GM19468 (cell line): Measurements from ENCODE around the gene MOB4.
"Not testable (repeated sequence)": the region's sequence is repeated elsewhere in the genome, so short reads cannot be mapped to it uniquely, and the experiment has no call there.

ENCODE experiments used
- ATAC-seq: cut with Tn5 transposase; IDR thresholded peaks from one replicate; pipeline ENCODE4 v1.9.1; 2021; ENCODE audit warnings: mild to moderate bottlenecking, moderate library complexity, moderate number of reproducible peaks; ENCODE audit not compliant: unreplicated experiment; ENCODE audit errors: extremely low read depth

Gene MOB4

DNA sequence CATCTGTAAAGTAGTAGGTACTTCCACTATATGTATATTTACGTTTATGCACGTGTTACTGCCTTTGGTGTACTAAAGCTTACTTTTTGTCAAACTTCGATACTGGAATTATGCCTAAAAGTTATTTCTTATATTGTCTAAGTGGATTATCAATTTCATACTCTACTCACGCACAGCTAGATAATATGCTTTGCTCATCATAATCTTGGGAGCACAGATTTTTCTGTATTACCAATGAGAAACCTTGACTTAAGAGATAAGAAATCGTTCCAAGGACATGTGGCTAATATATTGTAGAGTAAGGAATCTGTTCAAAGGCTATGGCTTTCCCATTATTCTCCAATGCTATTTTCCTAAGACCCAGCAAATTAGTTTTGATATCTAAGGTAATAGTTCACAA is 9.2 kb upstream of the MOB4 start:
- ATAC-seq, result no peak

DNA sequence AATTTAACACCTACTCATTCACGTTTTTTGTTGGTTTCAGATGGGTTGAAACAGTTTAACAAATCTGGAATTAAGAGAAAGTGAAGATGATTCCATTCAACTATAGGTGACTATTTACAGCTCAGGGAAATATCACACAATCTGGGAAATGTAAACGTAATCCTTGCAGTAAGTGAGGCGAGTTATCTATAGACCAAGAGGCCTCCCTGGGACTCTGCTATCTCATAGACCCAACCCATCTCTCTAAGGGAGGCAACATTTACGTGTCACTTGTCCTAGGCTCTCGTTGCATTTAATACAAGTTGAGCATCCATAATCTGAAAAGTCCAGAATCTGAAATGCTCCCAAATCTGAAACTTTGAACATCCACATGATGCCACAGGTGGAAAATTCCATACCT is 2.0 kb upstream of the MOB4 start:
- no peak for ATAC-seq

DNA sequence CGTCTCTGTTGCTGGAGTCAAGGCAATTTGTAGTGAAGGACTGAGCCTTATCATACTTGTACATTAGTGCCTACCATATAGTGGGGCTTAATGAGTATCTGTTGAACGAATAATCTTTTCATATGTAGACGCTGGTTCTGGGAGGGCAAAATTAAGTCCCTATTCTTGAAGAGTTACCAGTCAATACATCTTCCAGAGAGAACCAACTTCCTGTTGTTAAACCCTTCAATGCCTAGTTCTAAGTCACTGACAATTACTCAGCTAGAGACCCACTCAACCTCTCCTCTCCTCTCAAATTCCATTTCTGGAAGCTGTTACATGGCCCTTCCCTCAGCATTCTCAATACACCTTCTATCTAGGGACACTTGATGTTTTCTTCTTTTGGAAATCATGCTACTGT is 1.1 kb upstream of the MOB4 start:
- no peak for ATAC-seq

DNA sequence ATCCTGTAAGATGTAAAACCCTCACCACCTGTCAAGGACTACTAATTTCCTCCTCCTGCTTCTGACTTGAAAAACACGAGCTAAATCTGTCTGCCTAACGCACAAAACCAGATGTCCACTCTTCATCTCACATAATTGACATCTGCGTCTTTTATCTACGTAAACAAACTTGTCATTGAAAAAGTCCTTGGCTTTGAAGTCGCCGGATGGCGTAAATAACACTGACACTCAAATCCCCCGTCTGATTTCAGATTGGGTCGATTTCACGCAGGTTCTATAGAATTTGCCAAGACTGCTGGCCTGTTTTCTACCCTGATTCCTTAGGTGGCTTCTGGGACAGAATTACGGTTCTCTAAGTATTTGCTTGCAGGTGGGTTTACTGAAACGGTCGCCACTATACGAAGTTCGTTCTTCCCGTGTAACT is 539 bp upstream of the MOB4 start:
- no peak for ATAC-seq

DNA sequence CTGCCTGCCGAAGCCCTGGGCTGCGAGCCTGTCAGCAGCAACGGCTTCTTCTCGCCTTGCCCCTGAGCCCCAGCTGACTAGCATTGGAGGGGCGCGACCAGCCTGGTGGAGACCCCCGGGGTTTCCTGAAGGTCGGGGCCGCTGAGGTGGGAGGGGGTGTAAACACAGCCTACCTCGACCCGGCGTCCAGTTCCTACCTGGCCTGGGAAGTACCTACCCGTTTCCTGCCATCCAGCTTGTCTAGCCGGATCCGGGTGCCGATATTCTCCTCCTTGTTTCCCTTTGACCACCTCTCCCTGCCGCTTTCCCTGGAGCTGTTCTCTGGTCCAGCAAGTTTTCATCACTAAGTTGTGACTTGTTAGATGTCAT is 511 bp downstream of the MOB4 start:
- no peak for ATAC-seq

DNA sequence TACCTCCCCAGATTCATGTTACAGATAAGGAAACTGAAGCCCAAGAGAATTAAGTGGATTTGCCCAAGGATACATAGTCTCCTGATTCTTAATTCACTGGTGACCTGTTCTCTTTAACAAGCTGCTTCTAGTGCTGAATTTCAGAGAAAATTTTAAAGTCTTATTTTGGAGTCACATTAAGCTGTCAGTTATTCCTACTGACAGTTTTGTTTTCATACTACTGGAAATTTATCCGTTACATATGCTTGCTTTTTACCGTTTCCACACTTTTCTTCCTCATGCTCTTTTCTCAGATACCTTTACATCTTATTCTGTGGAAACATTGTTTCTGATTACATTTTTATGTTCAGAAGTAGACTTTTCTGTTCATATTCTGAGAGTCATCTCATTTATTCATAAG is 1.3 kb downstream of the MOB4 start:
- no peak for ATAC-seq

DNA sequence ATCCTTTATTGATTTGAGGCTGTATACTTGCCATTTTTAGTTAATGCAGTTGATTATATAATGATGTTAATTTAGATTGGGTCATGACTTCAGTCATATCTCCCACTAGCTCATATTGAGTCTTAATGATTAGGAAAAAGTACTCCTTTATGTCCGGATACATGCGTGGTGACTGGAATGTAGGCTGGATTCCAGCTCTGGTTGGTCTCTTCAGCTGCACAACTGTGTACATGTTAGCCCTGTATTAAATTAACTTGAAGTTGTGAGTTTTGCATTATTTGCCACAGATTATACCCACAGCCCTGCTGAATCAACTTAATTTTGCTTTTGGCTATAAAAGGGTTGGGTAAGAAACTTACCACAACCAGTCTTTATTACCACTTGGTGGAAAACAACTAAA is 22.5 kb downstream of the MOB4 start:
- ATAC-seq, result no peak

DNA sequence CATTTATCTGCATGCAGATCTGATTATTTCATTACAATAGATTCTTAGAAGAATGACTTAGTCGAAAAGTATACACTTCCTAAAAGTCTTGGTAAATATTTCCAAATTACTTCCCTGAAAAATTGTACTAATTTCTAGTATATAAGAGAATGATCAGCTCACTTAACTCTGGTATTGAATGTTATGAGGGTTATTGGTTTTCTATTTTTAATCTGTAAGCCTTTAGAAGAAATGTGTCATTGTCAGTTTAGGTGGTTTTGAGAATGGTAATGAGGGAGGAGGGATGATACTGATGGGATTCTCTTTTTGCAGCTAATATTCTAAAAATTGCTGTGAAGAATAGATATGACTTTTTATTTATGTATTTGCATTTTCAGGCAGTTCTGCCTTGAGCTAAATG is 23.9 kb downstream of the MOB4 start:
- no peak for ATAC-seq

DNA sequence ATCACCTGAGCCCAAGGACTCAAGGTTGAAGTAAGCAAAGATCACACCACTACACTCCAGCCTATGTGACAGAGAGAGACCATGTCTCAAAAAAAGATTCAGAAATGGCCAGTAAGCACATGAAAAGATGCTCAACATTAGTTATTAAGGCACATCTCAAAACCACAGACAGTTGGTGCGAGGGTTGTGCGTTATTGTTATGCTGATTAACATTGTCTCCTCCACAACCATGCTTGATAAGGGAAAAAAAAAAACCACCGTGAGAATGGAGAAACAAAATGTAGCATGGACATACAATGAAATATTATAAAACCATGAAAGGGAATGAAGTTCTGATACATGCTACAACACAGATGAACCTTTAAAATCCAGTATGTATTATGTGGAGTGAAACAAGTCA is 27.3 kb downstream of the MOB4 start:
- ATAC-seq, result no peak

DNA sequence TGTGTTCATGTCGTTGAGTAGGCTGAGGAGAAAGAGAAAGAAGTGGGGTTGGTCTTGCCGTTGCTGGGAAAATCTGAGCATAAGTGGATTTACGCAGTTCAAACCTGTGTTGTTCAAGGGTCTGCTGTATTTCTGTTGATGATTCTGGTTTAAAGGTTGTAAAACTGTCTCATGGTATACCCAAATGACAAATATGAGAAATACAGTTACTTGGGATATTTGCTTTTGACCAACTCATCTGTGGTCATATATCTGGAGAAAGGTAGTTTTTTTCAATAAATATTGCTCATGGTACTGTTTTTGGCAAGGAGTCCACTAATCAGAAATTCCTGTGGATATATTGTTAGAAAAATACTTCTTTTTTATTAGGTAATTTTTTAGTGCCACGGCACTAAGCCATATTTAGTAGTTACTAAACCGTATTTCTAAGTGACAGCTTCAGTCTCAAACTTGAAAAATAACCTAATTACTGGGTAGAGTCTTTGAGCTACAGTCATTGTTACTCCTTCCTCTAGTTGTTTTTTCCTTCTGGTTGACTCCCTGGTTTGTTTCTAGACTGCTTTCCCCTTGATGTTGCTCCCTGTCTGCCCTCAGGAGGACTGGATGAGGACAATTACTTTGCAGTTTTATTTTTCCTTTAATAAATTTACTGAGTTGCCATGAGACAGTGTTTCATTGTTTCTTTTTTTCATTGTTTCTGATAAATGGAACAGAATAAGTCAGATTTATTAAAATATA is 31.5 kb downstream of the MOB4 start:
- ATAC-seq, result no peak

DNA sequence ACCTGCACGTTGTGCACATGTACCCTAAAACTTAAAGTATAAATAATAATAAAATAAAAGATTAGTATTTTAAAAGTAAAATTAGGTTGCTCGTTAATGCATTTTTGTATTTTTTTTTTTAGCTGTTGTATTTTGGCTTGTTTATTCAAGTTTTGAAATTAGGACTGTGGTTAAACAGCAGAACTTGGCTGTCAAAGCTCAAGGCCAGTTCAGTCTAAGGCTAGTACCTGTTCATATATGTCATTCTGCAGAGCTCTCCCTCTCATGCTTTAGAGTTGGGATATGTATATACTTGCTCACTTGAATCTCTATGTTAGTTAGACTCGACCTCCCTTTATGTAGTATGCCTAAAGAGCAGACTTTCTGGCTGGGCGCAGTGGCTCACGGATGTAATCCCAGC is 32.7 kb downstream of the MOB4 start:
- ATAC-seq, result no peak

DNA sequence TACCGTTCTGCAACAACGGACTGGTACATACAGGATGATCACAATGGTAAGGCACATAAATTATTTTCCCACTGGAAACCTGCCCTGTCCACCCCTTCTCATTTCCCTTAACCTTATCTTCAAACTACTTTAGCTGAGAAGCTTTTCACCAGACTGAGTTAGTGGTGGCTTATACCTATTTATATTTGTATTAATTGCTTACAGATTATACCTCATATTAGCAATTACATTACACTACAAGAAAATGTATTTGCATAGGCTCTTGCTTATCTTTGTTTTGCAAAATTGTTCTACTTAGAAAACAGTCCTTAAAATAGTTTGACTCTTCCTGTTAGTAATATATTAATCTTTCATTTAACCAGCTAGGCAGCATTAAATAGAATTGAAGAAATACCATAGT is 35.4 kb downstream of the MOB4 start:
- ATAC-seq, result not testable (repeated sequence)

DNA sequence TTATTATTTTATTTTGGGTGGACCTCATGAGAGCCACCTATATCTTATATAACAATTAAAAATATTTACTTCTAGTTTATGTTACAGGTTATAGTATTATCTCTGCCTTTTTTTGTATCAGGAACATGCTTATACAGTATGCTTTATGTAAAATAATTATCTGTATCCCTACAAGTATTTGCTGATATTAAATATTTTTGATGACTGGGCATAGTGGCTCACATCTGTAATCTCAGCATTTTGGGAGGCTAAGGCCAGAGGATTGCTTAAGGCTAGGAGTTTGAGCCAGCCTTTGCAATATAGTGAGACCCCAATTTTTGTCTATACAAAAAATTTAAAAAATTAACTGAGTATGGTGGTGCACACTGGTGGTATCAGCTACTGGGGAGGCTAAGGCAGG is 39.6 kb downstream of the MOB4 start:
- no peak for ATAC-seq

DNA sequence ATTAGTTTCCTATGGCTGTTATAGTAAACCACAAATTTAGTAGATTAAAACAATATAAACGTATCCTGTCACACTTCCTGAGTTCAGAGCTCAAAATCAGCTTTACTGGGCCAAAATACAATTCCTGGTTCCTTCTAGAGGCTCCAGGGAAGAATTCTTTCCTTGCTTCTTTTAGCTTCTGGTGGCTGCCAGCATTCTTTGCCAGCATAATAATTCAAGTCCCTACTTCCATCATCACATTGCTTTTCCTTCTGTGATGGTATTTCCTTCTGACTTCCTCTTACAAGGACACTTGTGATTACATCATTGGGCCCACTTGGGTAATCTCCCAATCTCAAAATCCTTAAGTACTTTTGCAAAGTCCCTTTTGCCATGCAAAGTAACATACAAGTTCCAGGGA is 40.6 kb downstream of the MOB4 start:
- no peak for ATAC-seq

DNA sequence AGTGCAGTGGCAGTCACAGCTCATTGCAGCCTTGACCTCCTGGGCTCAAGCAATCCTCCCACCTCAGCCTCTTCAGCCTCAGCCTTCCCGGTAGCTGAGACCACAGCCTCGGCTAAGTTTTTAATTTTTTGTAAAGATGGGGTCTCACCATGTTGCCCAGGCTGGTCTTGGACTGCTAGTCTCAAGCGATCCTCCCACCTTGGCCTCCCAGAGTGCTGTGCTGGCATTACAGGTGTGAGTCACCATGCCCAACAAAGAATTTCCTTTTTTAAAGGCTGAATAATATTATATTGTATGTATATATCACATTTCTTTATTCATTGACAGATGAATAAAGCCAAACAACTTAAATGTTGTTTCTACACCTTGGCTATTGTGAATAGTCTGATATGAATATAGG is 42.5 kb downstream of the MOB4 start:
- no peak for ATAC-seq

DNA sequence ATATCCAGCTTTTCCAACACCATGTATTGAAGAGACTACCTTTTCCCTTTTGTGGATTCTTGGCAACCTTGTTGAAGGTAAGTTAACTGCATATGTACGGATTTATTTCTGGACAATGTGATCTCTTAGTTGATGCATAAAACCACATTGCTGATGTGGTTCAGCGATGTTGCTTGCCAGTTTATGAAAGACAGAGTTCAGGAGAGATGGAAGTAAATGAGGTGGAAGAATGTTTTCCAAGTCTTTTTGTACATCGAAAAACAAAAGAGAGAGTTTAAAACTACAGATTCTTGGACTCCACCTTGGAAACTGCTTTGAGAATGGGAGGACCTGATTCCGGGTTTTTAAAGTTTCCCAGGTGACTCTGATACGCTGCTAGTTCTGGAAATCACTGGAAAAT is 43.8 kb downstream of the MOB4 start:
- no peak for ATAC-seq

DNA sequence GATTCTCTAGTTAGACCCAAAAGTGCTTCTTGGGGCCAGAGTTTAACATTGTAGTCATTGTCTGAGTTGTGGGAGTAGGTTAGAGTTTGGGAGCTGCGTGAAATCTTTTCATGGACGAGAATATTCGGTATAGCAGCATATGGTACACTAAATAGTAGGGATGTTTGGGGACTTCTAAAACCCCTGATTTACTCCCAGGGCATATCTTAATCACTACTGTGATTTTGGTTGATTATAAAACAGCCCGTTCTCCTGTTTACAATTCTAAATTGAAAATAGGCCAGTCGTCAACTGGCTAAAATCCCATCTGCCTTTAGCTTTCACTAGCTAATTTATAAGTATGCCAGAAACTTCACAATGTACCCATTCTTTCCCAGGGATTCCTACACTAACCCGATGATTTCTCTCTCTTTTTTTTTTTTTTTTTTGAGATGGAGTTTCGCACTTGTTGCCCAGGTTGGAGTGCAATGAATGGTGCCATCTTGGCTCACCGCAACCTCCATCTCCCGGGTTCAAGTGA is 44.3 kb downstream of the MOB4 start:
- no peak for ATAC-seq

DNA sequence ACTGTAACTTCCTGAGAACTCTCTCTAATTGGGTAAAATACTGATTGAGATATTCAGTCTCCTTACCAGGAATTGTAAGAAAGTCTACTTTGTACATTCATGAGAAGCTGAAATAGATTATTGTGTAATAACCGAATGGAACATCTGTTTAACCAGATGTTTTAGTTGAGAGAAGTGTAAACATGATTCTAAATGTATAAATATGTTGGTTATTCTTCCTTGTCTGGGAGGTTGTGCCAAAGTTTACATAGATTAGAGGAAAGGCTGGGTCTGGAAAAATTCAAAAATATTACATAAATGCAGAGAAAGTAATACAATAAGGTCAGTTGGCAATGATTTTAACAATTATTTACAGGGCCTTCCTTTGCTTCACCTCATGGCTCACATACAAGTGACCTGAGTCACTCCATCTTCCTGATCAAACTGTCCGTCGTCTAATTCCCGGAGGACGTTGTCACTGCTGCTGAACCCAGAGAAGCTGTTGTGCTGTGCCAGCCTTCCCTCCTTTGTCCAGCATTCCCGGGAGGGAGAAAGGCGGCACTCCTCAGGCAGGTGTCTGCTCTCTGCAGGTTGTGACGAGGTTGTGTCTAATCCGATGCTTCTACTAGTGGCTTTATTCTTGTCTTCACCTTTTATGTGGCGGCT is 55.9 kb downstream of the MOB4 start:
- no peak for ATAC-seq

DNA sequence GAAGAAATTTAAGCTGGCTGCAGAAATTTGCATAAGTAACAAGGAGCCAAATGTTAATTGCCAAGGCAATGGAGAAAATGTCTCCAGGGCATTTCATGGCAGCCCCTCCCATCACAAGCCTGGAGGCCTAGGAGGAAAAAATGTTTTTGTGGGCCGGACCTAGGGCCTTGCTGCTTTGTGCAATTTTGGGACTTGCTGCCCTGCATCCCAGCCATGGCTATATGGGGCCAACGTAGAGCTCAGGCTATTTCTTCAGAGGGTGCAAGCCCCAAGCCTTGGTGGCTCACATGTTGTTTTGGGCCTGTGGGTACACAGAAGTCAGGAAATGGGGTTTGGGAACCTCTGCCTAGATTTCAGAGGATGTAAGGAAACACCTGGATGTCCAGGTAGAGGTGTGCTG is 57.7 kb downstream of the MOB4 start:
- no peak for ATAC-seq

DNA sequence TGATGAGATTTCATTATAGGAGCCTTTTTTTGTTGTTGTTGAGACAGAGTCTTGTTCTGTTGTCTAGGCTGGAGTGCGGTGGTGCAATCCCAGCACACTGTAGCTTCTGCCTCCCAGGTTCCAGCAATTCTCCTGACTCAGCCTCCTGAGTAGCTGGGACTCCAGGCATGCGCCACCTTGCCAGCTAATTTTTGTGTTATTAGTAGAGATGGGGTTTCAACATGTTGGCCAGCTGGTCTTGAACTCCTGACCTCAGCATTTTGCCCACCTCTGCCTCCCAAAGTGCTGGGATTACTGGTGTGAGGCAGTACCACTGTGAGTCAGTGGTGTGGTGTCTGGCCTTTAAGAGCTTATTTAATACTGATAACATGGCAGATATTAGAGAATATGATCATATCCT is 60.1 kb downstream of the MOB4 start:
- no peak for ATAC-seq

DNA sequence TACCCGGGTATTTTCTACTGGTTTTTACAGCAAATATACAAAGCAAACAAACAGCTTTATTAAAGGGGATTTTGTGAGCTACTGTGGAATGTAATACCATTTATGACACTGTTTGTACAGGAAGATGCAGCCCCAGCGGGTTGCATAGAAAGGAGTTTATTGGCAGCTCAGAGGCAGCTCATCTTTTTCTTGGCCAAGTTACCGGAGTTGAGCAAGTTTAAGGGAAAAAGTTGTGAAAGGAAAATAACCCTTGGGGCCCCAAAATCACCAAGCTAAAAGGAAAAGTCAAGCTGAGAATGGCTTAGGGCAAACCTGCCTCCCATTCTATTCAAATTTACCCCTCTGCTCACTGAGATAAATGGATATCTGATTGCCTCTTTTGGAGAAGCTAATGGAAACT is 60.8 kb downstream of the MOB4 start:
- no peak for ATAC-seq

DNA sequence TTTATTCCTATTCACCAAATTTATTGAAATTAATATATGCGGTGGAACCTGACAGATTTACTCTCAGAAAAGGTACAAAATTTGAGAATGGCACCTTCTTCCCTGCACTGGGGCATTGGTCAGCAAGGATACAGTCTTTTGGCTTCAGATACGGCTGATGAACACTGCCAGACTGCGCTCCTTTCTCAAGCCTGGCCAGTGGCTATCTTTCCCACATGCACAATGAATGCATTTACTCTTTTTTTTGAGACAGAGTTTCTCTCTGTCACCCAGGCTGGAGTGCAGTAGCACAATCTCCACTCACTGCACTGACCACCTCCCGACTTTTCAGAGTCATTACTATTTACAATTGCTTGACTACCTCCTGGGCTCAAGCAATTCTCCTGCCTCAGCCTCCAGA is 61.6 kb downstream of the MOB4 start:
- no peak for ATAC-seq
